Activated T-cell treated with anti-CD3 and anti-CD28 coated beads, Interleukin-2, amount 50 U/mL, for 48 hours (primary cell): ENCODE measurements around the gene PCYT1A.

Experiments
- DNase-seq, 2 experiments: peaks; one replicate each; pipeline ENCODE4 v3.0.0-alpha.2; 2020

Gene PCYT1A

DNA sequence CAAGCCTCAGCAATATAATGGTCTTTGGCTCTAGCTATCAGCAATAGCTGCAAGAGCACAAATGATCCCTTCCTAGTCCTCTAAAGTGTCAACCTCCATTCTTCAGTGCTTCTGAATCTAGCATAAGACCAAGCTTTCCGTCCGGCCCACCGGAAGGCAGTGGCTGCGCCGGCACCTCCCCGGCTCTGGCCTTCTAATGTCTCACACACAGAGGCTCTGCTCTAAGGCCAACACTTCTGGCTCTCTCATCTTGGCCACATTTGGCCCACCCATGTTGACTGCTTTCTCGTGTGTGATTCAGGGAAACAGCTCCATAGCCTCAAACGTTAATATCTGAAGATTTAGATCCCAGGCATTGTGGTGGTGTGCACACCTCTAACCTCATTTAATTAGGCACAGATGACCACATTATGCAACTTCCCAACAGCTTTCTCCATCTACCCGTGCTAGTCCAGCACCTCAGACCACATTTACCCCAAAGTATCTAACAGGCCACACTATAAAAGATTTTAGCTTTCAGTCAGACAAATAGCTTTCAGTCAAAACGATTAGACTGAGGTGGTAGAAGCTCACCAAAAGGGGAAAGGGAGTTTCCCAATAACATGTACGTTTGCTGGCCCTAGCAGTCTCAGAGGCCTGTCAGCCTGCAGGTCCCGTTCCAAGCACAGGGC lies 51.9 kb downstream of the PCYT1A start:
- no peak for DNase-seq

GRCh38 chr3:196232882-196233251 lies 54.7 kb downstream of the PCYT1A start:
- DNase-seq, result no peak

DNA sequence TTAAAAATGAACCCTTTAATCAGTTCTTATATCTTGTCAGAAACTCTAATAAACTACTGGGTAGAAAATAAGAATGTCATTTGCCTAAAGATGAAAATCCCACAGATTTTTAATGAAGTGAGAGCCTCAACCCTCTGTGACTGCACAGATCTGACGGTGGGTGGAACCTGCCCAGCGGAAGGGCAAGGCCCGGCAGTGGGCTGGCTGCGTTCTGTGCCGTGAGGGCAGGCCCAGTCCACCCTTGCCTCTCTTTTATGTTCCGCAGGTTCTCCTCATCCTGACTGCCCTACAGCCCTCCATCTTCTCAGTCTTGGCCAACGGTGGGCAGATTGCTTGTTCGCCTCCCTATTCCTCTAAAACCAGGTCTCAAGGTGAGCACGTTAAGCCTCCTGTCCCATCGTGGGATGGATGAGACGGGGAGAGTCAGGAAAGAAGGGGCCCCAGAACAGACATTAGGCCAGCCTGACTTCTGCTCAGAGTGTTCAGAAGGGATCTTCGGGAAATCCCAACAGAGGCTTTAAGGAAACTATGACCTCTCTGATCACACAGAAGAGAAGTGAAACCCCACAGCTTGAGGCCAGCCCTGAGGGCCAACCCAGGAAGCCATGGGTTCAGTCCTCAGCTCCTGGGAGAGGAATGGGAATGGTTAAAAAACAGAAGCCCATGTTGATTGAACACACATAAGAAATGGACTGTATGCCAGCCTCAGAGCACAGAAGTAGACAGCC lies 55.2 kb downstream of the PCYT1A start:
- no peak for DNase-seq

DNA sequence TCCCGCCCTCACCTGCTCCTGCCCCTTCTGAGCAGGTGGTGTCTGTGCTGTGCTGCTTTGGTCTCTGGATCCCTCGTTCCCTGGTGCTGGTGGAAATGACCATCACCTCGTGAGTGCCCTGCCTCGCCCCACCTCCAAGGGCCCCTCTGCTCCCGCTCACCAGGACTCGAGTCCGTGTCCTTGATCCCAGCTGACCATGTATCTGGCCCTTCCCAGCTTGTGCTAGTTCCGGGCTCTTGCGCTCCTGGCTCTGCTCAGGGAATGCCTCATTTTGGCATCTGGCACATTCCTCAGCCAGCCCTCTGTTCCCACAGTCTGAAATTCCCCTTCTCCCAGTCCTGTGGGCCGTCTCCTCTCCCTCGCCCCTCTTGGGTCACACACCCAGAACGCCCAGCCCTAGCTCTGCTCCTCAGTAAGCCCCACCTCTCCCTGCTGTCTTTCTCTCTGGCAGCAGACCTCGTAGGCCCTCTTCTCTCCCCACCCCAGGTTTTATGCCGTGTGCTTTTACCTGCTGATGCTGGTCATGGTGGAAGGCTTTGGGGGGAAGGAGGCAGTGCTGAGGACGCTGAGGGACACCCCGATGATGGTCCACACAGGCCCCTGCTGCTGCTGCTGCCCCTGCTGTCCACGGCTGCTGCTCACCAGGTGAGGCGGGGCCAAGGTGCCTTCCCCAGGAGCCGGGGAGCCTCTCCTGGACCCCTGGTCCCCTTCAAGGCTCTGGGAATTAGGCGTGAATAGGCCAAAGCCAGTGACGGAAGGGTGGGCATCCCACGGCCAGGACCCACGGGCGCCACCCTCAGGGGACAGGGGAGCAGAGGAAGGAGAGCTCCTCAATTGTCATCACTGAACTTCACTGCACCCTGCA lies 59.7 kb downstream of the PCYT1A start:
- DNase-seq, result no peak

GRCh38 chr3:196227121-196227561 lies 60.4 kb downstream of the PCYT1A start:
- DNase-seq, result no peak

DNA sequence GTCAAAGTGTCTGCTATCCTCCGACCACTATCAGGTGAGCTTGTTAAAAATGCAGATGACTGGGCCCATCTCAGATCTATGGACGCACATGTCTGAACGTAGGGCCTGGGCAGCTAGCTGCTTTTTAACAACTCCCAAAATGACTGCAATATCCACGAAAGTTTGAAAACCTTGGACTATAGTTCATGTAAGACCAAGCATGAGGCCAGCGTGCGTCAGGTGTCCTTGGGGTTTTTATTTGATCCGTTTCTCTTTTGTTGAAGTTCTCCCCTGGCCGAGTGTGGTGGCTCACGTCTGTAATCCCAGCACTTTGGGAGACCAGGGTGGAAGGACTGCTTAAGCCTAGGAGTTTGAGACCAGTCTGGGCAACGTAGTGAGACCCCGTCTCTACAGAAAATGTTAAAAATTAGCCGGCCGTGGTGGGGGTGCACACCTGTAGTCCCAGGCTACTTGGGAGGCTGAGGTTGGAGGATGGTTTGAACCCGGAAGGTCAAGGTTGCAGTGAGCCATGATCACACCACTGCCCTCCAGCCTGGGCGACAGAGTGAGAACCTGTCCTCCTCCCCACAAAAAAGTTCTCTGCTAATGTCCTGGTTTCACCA lies 61.7 kb downstream of the PCYT1A start:
- no peak for DNase-seq

- no peak for DNase-seq
Observed at GRCh38 chr3:196225086-196225485, 62.4 kb downstream of the PCYT1A start.

GRCh38 chr3:196222876-196223595 lies 64.5 kb downstream of the PCYT1A start:
- DNase-seq, result no peak

DNA sequence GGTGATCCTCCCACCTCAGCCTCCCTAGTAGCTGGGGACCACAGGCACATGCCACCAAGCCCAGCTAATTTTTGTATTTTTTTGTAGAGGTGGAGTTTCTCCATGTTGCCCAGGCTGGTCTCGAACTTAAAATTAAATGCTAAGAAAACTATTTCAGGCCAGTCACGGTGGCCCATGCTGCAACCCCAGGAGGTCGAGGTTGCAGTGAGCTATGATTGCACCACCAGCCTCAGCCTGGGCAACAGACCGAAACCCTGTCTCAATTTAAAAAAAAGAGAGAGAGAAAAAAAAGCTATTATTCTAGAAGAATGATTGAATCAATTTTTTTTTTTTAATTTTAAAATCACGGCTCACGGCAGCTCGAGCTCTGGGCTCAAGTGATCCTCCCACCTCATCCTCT lies 66.5 kb downstream of the PCYT1A start:
- no peak for DNase-seq

GRCh38 chr3:196220587-196220986 lies 66.9 kb downstream of the PCYT1A start:
- no peak for DNase-seq

GRCh38 chr3:196219970-196220311 lies 67.6 kb downstream of the PCYT1A start:
- no peak for DNase-seq

DNA sequence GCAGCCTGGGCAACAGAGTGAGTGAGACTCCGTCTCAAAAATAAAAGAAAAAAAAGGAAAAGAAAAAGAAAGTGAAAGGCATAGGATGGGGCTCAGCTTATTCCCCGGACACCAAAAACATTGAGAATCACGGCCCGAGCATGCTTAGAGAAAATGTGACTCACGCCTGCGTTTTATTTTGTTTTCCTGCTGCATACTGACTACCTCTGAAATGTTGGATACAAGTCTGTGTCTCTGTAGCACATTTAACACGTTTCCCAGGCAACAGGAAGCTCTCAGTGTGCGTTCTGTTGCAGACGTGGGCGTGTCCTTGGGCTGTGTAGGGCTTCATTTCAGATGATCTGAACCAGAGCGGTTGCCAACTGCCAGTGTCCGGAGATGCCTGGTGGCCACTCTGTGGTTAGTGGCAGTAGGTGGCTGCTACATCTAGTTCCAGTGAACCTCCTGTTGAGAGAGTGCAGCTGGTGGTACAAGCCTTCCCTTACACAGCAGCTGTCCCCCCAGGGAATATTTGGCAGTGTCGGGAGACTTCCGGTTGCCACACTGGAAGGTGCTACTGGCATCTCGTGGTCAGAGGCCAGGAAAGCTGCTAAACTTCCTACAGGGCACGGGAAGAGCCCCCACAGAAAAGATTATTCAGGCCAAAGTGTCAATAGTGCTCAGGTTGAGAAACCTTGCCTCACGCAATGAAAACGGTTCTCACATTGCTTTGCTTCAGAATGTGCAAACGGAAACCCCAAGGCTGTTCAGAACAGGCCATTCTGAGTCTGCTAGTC lies 68.1 kb downstream of the PCYT1A start:
- peak; percentile 63 to 72 for DNase-seq

- no peak for DNase-seq
Observed at GRCh38 chr3:196218155-196218712, 69.3 kb downstream of the PCYT1A start.

DNA sequence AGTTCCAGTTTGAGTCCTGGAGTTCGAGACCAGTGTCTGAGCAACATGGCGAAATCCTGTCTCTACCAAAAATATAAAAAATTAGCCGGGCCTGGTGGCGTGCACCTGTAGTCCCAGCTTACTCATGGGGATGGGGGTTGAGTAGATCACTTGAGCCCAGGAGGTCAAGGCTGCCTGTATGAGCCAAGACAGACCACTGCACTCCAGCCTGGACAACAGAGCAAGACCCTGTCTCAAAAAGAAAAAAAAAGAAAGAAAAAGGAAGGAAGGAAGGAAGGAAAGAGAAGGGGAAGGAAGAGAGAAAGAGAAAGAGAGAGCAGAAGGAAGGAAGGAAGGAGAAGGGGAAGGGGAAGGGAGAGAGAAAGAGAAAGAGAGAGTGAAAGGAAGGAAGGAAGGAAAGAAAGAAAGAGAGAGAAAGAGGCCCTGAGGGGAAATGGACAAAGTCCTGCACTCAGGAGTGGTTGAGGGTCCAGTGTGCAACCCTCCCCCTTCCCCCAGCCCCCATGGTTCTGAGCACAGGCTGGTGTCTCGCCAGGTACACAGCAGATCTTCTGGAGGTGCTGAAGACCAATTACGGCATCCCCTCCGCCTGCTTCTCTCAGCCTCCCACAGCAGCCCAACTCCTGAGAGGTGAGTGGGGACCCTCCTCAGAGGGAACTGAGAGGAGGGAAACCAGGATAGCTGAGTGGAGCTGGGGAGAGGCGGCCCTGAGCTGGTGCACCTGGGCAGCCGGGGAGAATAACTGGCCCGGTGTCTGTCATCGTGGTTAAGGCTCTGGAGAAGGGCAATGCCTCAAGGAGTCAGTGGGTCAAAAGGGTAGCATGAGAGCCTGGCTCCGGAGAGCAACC lies 70.0 kb downstream of the PCYT1A start:
- DNase-seq, result no peak

GRCh38 chr3:196216681-196217211 lies 70.8 kb downstream of the PCYT1A start:
- no peak for DNase-seq

GRCh38 chr3:196216089-196216564 lies 71.4 kb downstream of the PCYT1A start, which contains the start of gene SLC51A:
Gene SLC51A, plus strand, starts transcription at chr3:196216534. Its CDS starts 179 bp downstream, at chr3:196216713.
- no peak for DNase-seq

- no peak for DNase-seq
Observed at GRCh38 chr3:196215493-196216020, 72.0 kb downstream of the PCYT1A start.

DNA sequence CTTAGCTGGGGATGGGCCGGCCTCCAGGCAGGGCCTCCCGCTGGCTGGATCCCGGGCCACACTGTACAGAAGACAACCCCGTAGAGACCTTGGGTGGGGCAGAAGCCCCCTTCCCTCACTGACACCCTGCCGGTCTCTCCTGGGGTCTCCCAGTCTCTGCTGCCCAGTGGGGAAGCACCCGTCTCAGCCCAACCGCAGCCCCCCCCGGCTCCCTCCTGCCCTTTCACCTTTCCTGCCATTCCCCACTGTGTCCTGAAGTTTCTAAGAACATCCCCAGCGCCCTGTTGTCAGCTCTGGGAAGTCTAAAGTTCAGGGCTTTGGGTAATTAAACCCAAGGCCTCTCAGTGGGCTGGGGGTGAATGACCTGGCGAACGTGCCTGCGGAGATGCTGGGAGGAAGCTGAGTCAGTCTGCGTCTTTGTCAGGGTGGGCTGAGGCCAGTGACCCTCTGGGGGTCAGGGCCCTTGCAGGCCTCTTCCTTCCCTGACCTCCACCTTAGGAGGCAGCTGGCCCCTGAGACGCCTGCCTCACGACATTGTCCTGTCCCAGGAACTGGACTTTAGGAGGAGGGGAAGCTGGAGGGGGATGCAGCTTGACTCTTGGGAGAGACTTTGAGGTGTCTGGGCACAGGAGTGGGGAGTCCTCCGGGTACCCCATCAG lies 72.6 kb downstream of the PCYT1A start:
- DNase-seq, result no peak
